ENCODE results near the gene PPP2R5C.

Gene PPP2R5C

GRCh38 chr14:101894365-101895081, 133.0 kb downstream of the PPP2R5C start:
- no peak for DNase-seq

GRCh38 chr14:101895256-101895655, 133.7 kb downstream of the PPP2R5C start:
- DNase-seq: no peak

GRCh38 chr14:101897326-101897725, 135.8 kb downstream of the PPP2R5C start:
- DNase-seq: no peak

DNA sequence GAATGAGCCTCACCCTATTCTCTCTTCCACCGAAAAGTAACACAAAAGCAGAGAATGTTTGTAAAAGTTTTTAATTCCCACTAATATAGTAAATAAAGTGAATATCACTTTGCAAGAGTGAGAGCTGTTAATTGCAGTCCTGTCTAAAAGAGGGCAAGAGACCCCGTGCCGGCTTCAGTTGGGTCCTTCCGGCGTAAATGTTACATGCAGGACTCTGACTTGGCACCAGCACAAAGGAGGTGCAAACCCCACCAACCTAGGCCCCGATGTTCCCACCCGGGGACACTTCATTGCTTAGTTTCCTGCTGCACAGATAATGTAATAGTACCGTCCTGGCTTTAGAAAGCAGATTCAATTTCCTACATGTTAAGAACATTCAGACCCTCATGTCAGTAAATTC, 136.9 kb downstream of the PPP2R5C start:
- no peak for DNase-seq

DNA sequence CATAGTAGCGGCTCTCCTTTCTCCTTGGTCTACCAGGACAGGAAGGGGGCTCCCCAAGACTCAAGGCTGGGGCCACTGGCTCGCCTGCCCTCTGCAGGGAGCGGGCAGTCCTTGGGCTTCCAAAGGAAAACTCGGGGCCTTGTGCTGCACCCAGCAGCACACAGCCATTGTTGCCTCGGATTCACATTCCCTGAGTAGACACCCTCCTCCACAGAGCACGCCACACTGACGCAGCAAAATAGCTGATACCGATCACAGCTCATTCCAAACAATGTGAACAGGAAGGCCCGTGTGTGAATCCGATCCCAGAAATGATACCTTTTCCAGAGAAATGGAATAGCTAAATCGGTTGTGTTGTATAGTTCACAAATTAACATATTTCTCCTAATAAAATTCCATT, 137.8 kb downstream of the PPP2R5C start:
- DNase-seq: no peak

GRCh38 chr14:101900253-101900652, 138.7 kb downstream of the PPP2R5C start:
- DNase-seq: no peak

GRCh38 chr14:101903111-101903561, 141.6 kb downstream of the PPP2R5C start:
- DNase-seq: no peak

DNA sequence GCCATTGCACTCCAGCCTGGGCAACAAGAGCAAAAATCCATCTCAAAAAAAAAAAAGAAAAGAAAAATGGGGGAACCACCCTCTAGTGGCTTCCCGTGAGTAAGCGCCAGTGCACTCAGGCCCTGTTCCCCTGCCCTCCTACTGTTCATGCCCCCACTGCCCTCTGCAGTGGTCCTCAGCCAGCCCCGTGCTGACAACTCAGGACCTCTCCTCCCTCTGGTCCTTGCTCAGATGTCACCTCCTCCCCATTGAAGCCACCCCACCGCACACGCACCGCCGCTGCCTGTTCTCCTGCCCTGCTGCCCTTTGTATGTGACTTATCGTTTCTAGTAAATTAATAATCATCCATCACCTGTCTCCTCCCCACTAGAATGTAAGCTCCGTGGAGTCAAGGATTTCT, 144.1 kb downstream of the PPP2R5C start:
- no peak for DNase-seq

- no peak for DNase-seq
Measured at GRCh38 chr14:101906645-101907044, 145.1 kb downstream of the PPP2R5C start.

GRCh38 chr14:101907619-101908018, 146.1 kb downstream of the PPP2R5C start:
- no peak for DNase-seq

DNA sequence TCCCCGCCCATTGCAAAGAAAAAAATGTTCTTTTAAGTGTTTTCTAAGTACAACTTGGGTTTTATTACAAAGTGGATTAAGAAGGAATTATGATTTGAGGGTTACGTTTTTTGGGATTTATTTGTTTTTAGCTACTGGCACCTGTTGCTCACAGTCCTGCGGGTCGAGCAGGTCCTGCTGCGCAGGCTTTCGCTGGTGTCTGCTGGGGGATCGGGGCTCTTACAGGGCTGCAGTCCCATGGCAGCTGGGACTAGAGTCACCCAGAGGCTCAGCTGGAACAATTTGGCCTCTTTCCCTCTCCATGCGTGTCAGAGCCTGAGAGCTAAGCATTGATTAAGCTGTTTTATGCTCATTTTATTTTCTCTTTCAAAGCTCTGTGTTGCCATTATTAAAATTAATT, 147.3 kb downstream of the PPP2R5C start:
- DNase-seq: no peak

GRCh38 chr14:101909371-101910096, 148.0 kb downstream of the PPP2R5C start:
- no peak for DNase-seq

- DNase-seq: no peak
Measured at GRCh38 chr14:101912841-101913240, 151.3 kb downstream of the PPP2R5C start.

DNA sequence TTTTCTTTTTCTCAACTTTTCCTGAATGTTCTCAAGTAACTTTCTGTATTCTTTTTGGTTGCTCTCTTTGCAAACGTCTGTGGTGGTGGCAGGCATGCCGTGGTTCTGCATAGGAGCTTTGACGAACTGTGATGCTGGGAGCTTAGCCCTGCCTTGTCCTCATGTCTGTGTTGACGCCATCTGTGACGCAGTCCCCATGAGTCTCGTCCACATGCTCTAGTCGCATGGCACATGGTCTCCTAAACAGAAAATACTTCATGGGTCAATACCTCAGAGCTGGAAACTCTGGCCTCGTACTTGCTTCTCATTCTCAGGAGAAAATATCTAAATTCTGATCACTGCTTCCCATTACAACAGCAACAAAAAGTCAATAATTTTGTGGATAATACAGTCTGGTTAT, 152.6 kb downstream of the PPP2R5C start:
- DNase-seq: no peak

GRCh38 chr14:101915871-101916815, 154.6 kb downstream of the PPP2R5C start:
- no peak for DNase-seq

DNA sequence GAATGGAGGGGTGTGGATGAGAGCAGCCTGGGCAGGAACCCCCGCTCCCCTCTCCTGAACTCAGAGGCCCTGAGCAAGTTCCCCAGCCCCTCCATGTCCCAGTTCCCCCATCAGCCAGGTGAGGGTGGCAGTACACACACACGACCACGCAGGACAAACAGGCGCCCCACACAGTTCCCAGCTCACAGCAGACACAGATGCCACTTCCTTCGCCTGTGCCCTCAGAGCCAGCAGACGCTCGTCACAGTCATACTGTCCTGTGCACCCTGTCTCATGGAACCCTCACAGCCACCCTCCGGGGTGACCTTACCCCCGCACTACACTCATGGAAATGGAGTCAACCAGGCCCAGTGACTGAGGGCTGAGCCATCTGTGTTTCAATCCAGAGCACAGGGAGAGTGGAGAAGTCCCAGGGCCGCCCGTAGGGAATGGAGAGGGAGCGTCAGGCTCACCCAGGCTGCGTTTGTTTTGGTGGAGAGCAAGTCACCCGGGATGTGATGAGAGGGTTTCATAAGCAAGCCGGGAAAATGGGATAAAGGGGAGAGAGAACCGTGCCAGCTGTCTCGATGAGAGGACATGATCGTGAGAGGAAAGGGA, 155.4 kb downstream of the PPP2R5C start:
- DNase-seq: no peak

GRCh38 chr14:101917413-101918017, 156.0 kb downstream of the PPP2R5C start:
- no peak for DNase-seq

DNA sequence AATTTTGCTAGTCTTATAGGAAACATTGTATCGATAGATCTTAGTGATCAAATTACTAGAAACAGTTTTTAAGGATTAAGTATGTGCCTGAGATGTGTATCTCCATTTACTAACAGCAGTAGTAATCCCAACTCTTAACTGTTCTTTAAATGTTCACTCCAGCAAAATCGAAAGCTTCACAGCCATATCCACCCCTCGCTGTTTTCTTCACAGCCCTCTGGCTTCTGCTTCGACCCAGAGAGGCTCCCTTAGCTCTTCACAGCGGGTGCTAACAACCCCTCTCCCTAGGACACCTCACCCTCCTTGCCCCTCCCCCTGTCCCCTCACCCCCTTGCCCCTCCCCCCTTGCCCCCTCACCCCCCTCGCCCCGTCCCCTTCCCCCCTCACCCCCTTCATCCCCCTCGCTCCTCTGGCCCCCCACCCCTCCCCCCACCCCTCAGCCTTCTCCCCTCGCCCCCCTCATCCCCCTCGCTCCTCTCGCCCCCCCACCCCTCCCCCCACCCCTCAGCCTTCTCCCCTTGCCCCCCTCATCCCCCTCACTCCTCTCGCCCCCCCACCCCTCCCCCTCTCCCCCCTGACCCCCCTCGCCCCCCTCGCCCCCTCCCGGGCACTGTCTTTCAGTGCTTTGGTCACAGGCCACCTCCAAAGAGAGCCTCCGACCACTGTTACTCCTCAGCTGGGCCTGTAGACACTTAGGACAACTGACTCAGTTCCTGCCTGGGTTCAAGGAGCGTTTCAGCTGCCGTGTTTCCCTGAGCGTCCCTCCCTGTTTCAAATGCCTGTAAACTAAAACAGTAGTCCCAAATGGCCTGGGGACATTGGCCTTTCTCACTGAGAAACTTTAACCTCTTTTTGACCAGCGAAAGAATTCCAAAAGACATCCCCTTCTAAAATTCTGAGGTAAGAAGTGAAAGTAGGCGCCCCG, 156.8 kb downstream of the PPP2R5C start:
- no peak for DNase-seq

- no peak for DNase-seq
Measured at GRCh38 chr14:101920271-101920670, 158.8 kb downstream of the PPP2R5C start.

GRCh38 chr14:101922866-101923265, 161.4 kb downstream of the PPP2R5C start:
- no peak for DNase-seq

DNA sequence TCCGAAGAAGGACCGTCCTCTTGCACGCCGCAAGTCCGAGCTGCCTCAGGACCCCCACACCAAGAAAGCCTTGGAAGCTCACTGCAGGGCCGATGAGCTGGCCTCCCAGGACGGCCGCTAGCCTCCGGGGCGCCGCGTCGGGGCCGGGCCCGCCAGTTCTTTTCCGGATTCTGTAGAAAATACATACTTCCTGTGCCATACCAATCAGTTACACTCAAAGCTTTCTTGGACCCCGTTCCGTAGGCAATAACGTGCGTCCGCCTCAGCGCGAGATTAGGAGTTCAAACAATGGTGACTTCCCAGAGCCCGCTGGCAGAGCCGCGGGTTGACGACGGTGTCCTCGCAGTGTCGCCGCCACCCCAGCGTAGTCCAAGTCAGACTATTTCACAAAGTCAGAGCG, 163.6 kb downstream of the PPP2R5C start:
- no peak for DNase-seq
